ENCODE data around the gene FAM3C.

FAM3C gene

DNA sequence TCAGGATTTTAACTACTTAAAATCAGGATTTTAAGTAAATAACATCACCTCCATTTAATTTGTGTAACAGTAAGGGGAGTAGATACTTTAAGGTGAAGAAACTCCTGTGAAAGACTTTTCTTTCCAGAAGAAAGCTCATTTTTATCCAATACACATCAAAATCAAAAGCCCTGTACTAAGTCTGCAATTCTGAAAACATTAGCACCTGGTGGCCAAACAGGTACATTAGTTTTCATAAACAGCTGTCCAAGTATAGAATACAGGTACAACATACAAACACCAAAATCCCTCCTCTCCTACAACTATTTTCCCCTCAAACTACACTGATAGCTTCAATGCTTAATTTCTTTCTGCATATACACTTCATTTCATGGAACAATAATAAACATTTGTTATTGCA is 22.9 kb downstream of the FAM3C start:
- no peak for DNase-seq

DNA sequence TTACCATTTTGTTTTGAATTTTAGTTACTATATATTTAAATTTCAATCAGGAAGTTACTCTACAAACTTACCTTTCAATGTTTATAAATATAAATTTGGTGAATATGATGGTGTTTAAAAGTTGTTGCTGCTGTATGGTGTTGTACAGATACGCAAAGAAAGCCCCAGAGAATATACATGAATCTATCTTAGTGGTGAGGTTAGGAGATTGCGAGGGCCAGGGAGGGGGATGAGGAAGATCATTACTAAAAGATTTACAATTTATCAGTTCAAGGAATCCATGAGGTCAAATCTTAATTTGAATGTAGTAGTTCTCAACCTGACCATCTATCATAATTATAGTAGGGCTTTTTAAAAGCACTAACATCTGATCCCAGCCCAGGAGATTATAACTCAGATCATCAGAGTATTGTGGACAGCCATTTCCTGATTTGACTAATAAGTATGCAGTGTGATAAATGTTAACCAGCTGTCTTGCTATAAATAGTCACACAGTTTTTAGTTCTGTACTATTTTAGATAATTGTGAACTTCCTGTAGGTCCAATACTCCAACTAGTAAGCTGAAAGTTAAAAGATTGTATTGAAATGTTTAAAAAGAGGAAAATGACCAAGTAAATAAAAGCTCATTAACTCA is 23.6 kb downstream of the FAM3C start:
- DNase-seq: no peak

- no peak for DNase-seq
These were observed 24.2 kb downstream of the FAM3C start for GRCh38 chr7:121371883-121372282.

DNA sequence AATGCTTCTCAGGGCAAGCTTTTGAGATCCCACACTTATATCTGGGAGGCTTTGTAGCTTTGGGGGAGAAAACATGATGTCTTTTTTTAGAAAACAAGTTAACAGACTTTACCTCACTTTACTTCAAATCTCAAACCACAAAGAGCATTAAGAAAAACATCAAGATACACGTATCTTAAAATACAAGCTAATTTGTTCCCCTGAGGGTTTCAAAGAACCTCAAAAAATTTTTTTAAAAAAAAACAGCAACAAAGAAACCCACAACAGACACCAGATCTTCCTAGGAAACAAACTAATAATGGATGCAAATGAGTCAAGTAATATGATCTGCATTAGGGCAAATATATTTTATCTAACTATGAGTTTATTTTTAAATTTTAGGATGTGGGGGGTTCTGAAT is 24.7 kb downstream of the FAM3C start:
- DNase-seq: no peak

DNA sequence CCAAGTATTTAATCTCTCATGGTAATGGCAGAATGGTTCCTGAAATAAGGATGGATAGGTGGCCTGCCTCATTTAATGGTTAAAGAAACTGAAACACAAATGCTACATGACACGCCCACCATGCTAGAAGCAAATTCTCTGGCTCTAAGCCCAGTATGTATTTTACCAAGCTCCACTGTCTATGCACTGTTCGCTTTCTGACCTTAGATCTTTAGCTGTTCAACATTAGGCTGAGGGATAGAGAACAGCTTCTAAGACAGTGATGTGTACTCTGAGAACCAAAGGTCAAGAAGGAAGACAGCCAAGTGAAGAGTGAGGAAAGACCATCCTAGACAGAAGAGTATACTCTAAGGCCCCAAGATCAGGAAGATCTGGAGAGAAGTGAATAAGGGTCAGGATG is 26.6 kb downstream of the FAM3C start:
- no peak for DNase-seq

DNA sequence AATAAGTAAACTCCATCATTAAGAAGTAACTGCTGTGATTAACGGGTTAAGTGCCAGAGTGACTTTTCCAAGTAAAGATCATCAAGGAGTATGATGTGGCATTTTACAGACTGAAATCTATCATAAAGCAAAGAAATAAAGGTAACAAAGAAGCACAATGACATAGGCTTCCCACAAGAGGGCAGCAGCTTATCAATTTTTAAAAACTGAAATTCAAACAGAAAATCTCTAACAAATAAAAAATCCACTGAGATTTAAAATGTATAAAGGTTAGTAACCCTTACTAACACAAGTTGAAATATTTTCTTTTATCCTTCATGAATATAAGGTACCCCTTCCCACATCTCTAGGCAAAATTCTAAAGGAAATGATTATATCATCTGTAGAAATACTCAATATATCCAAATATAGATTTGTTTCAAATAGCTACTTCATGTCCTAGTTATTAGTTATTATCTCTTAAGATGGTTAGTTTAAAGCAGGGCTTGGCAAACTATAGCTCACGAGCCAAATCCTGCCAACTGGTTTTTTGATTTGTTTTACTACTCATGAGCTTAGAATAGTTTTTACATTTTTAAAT is 29.2 kb downstream of the FAM3C start:
- peak; percentile 26 for DNase-seq

GRCh38 chr7:121360564-121360963 is 35.5 kb downstream of the FAM3C start:
- no peak for DNase-seq

DNA sequence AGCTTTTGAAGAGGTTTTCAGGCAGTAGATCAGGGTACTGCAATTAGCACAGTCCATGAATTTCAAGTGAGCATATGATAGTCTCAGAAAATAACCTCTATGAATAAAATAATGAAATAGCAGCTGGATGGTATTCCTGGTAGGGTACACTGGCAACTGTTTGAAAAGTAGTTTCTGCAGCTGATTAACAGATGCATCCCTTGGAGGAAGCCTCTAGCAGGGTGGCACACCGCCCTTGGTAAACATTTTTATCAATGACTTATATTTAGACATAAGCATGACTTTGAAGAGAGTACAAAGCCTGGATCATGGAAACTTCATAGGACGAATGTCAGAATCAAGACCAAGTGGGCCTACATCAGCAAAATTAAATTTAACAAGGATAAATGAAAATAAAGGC is 40.5 kb downstream of the FAM3C start:
- DNase-seq: no peak

- no peak for DNase-seq
These were observed 43.8 kb downstream of the FAM3C start for GRCh38 chr7:121352323-121352722.

DNA sequence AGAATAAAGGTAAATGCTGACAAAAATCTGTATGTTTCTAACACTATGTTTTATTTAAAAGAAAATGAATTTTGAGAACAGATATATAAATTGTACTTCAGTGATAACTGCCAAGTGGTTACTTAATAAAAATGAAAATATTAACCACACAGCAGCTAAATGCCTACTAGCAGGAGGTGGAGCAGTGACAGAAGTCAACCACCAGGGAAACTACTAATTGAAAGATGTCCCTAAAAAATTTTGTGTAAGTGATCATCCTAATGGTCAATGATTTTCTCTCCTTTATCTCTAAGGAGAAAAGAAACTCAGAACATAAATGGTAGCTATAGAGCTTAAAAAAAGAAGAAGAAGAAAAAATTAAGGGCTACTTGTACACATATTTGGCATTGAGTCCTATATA is 44.4 kb downstream of the FAM3C start:
- no peak for DNase-seq

DNA sequence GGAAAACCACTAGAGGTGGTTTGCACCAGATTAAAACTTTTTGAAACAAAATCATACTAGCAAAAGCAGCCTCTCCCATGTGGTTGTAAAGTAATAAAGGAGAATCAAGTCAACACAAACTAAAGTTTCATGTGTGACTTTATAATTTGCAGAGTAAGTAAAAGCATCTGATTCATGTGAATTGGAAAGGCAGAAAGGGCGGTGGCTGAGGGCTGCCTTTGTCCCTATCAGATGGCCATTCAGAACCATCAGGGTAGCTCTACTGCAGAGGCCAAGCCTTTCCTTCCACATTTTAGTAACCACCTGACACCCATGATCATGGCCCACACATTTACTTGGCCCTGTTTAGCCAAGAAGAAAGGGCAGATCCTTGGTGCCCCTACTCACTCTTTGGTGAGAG is 51.6 kb downstream of the FAM3C start:
- no peak for DNase-seq

GRCh38 chr7:121344093-121344492 is 52.0 kb downstream of the FAM3C start:
- DNase-seq: no peak

DNA sequence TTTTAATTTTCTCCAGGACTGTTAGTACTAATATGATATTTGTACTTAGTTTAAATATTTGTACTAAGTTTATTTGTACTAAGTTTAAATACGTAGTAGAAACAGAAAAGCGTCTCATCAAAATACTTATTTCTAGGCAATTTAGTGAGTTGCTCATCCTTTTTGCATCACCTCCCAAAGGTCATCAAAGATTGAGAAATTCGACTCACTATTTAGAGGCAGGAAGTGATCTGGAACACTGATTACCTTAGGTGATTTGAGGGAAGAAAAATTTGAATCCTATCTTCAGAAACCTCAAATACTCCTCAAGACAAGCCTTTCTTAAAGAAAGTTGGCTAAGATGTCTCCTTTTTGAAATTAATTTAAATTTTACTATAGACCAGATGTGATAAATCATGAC is 52.8 kb downstream of the FAM3C start:
- no peak for DNase-seq

GRCh38 chr7:121342631-121343030 is 53.5 kb downstream of the FAM3C start:
- DNase-seq: no peak

- DNase-seq: no peak
These were observed 54.2 kb downstream of the FAM3C start for GRCh38 chr7:121341933-121342332.

GRCh38 chr7:121339082-121339481 is 57.0 kb downstream of the FAM3C start:
- DNase-seq: no peak

DNA sequence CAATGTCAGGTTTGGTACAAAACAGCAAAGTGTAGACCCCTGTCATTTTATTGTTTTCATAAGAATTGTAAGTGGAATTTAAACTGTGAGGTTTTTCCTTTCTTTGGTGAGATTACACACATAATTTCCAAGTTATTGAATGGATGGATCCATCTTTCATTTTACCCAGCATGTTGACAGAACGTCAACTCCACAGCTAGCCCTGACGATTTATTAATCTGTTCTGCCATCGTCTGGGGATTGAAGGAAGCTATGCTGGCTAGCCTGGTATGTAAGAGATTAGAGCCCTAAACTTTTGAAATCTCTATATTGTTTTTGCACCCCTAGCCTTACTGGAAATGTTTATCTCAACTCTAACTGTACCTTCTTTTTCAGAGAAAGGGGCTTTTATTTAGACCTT is 58.7 kb downstream of the FAM3C start:
- DNase-seq: no peak

DNA sequence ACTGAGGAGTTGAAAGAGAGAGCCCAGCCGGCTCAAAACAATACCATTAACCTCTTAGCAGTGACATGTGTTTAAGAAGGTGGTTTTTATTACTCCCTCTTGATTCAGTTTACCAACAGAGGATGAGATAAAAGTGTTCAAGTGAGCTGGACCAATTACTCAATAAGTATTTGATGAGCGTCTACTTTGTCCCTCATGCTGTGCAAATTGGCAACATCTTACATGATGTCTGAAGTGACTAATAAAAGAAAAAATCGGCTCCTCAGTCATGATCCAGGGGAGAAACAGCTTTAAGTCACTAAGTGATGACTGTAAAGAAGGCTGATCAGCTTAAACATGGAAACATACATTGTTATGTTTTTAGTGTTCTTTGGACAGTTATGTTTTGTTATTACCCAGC is 59.5 kb downstream of the FAM3C start:
- DNase-seq: no peak

DNA sequence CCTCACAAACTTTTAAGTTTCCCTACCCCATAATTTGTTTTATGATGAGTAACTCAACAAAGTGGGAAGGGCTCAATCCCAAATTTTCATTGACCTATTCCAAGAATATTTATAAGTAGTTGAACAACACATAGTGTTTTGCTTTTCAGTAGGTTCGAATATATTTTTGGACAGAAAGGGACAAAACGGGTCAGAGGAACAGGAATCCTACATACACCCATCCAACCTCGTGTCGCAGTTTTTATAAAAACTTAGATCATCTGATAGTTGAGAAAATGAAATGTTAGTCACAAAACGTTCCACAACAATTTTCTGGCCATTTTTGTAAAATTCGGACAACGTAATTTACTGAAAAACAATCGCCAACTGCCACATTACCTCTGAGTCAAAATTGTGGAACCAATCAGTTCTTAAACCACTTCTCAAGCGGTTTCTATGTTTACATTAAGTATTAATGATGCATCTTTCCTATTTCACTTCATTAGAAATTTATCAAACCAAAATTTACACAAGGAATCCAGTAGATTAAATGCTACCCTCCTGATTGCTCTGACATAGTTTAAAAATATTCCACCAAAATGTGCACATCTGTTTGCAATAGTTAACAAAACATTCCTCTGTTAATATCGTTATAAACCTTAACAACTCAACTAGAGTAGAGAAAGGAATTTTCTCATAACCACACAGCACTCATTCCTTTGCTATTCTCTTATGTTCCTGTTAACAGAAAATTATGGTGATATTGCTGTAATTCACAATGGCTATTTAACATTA is 61.0 kb downstream of the FAM3C start:
- DNase-seq: no peak

- no peak for DNase-seq
These were observed 61.7 kb downstream of the FAM3C start for GRCh38 chr7:121334376-121334775.

- DNase-seq: no peak
These were observed 64.5 kb downstream of the FAM3C start for GRCh38 chr7:121331574-121331973.

DNA sequence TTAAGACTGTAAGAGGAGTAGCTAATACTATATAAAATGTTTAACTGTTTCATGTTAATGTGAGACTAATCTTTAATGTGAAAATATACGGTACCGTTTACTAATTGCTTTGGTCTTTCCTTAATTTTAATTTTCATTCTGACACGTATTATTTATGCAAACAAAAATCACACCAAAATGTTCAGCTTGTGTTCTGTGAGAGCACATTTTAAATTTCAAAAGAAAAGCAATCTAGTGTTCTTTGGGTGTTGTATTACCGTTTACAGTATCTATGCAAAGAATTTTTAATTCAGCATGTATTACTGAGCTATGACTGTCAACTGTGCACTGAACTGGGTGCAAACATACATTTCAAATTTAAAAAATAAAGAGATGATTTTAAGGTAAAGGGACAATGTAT is 65.1 kb downstream of the FAM3C start:
- no peak for DNase-seq

GRCh38 chr7:121330053-121330833 is 65.9 kb downstream of the FAM3C start:
- peak; percentile 44 for DNase-seq

All from NCI-H1105 (cell line).